CD4-positive, alpha-beta T cell (primary cell): ENCODE measurements around the gene ACOD1. TPM values are rescaled to one million over a fixed set of nuclear protein-coding genes. Genes with fewer than 3 reads are reported as not detected.
A peak's percentile ranks its signal among the peaks of the same experiment; 100 is the strongest.

ENCODE experiments used
- ATAC-seq: fragments of 200-7000 bp; cut with Tn5 transposase; one replicate; pipeline ENCODE4 v1.10.0; 2022; ENCODE audit warnings: mild to moderate bottlenecking; ENCODE audit not compliant: poor library complexity
- CTCF ChIA-PET: fragments of 350-600 bp; sonication (Branson Sonifier 250); formaldehyde crosslinking; loops from one replicate; lab custom pipeline; 2021; ENCODE audit warnings: antibody characterized with exemption, inconsistent platforms; lab: Charles Lee
- POLR2A ChIA-PET: fragments of 350-600 bp; sonication (Branson Sonifier 250); formaldehyde crosslinking; loops from one replicate; lab custom pipeline; 2021; ENCODE audit warnings: antibody characterized with exemption, inconsistent platforms; lab: Charles Lee
- DNase-seq, 14 experiments: peaks; one replicate each; pipeline ENCODE4 v3.0.0-alpha.2; 2013 to 2020; ENCODE audit warnings: mixed read lengths in 2 of 14
- H3K27ac ChIP-seq, 2 donors: one replicate each; pipeline versions ENCODE4 v1.5.1 to v1.7.0; 2013; ENCODE audit warnings: low read length in 2 of 2, low read depth in 1 of 2, mild to moderate bottlenecking in 1 of 2
- H3K27me3 ChIP-seq, 2 experiments: 1 replicate in 1 of 2; 2 replicates in 1 of 2; pipeline versions ENCODE4 v1.6.1 to v1.7.0; 2013; ENCODE audit warnings: low read length in 2 of 2, control low read depth in 1 of 2, mild to moderate bottlenecking in 1 of 2, moderate library complexity in 1 of 2; ENCODE audit not compliant: insufficient read depth in 2 of 2, control insufficient read depth in 1 of 2
- H3K36me3 ChIP-seq: one replicate; pipeline ENCODE4 v1.6.1; 2013; ENCODE audit warnings: low read length, control low read depth; ENCODE audit not compliant: insufficient read depth
- H3K4me1 ChIP-seq: one replicate; pipeline ENCODE4 v1.6.1; 2013; ENCODE audit warnings: low read length, control low read depth; ENCODE audit not compliant: insufficient read depth
- H3K4me3 ChIP-seq: one replicate; pipeline ENCODE4 v1.5.1; 2013; ENCODE audit warnings: mild to moderate bottlenecking, low read length, moderate library complexity
- H3K9me3 ChIP-seq, 2 experiments: 1 replicate in 1 of 2; 2 replicates in 1 of 2; pipeline versions ENCODE4 v1.6.1 to v1.7.0; 2013; ENCODE audit warnings: low read length in 2 of 2, mild to moderate bottlenecking in 2 of 2, control low read depth in 1 of 2, moderate library complexity in 1 of 2; ENCODE audit not compliant: control insufficient read depth in 1 of 2, insufficient read depth in 1 of 2
- H3K27ac Mint-ChIP-seq: one replicate; pipeline ENCODE4 v1.8.0; 2020; ENCODE audit warnings: mixed read lengths
- H3K27me3 Mint-ChIP-seq: one replicate; pipeline ENCODE4 v1.8.0; 2021; ENCODE audit warnings: mixed read lengths
- H3K36me3 Mint-ChIP-seq: one replicate; pipeline ENCODE4 v1.8.0; 2021; ENCODE audit warnings: low read depth, mixed read lengths
- H3K4me1 Mint-ChIP-seq: one replicate; pipeline ENCODE4 v1.8.0; 2021; ENCODE audit warnings: low read depth, mixed read lengths
- H3K4me3 Mint-ChIP-seq: one replicate; pipeline ENCODE4 v1.8.0; 2020; ENCODE audit warnings: mild to moderate bottlenecking, mixed read lengths
- H3K9me3 Mint-ChIP-seq: one replicate; pipeline ENCODE4 v1.8.0; 2020; ENCODE audit warnings: mixed read lengths
- CTCF ChIP-seq: fragments of 200-600 bp; IDR thresholded peaks from one replicate; pipeline ENCODE4 v1.8.0; 2022; ENCODE audit warnings: antibody characterized with exemption, mild to moderate bottlenecking
- intact Hi-C, 2 experiments: fragments of 100-400 bp; cut with DNase I in 1 of 2; cut with micrococcal nuclease in 1 of 2; formaldehyde crosslinking; loops; one replicate each; pipeline versions ENCODE4 v1.15.1 to v1.9.0; 2023 to 2025; cut with DNase I, micrococcal nuclease
- total RNA-seq, 174 experiments: library from RNA in 2 of 174; stranded (reverse) in 2 of 174; gene quantifications; one replicate each; pipeline ENCODE4 v1.2.3 and lab custom pipeline; 2021 to 2026

The ACOD1 gene
- total RNA-seq, 2 experiments from 2014 or later: not detected

GRCh38 chr13:76982061-76982460 lies 33.8 kb downstream of the ACOD1 start:
- Mint-ChIP-seq H3K4me1 (peaks cover 4% of the 10 kb centered on the region), H3K27ac (no peak overlapping the region), H3K27me3 (peaks cover 35% of the 10 kb centered on the region), H3K4me3 (no peak overlapping the region), H3K9me3 (no peaks in the 10 kb centered on the region), H3K36me3 (no peaks in the 10 kb centered on the region)
- Histone ChIP-seq H3K27me3 (peaks cover 11 to 23% of the 10 kb centered on the region in 2 experiments), H3K4me3 (no peak overlapping the region), H3K9me3 (no peaks in the 10 kb centered on the region), H3K36me3 (no peaks in the 10 kb centered on the region), H3K27ac (no peak overlapping the region), H3K4me1 (peaks cover 16% of the 10 kb centered on the region)
- ATAC-seq (no peak), DNase-seq (no peak)
- ChIA-PET POLR2A (interaction anchor here (2.9 kb wide), 1 partner anchor 10 kb away, joined by 25 read pairs; the partner anchor contains the start of gene CLN5), CTCF (no interaction called here)
- no peak for TF ChIP-seq CTCF
- intact Hi-C loops: loop anchor here (5.0 to 10.0 kb wide), 3 partner anchors 80 to 1107 kb away; no protein-coding TSS in a partner anchor

- Histone ChIP-seq H3K9me3 (no peaks in the 10 kb centered on the region), H3K4me1 (peaks cover 12% of the 10 kb centered on the region), H3K27me3 (peaks cover 8 to 19% of the 10 kb centered on the region in 2 experiments), H3K27ac (no peak overlapping the region), H3K4me3 (no peak overlapping the region), H3K36me3 (no peaks in the 10 kb centered on the region)
- CTCF ChIA-PET: no interaction called here
- no peak overlapping the region for H3K27ac Mint-ChIP-seq
- no peak for ATAC-seq
- intact Hi-C loops: loop anchor here (5.0 to 10.0 kb wide), 3 partner anchors 81 to 1109 kb away; no protein-coding TSS in a partner anchor
- H3K36me3 Mint-ChIP-seq: no peaks in the 10 kb centered on the region
- H3K4me1 Mint-ChIP-seq: peaks cover 4% of the 10 kb centered on the region
- H3K27me3 Mint-ChIP-seq: peaks cover 31% of the 10 kb centered on the region
- no peak overlapping the region for H3K4me3 Mint-ChIP-seq
- POLR2A ChIA-PET: interaction anchor here (1.1 kb wide), 1 partner anchor 98 kb away, joined by 4 read pairs; no protein-coding TSS in a partner anchor
- no peak for DNase-seq
- no peak for TF ChIP-seq CTCF
- no peaks in the 10 kb centered on the region for H3K9me3 Mint-ChIP-seq
Measured at GRCh38 chr13:76983676-76984075, 35.4 kb downstream of the ACOD1 start.

- ATAC-seq (peak; percentile 62), DNase-seq (peak in 13 of 14 experiments; percentile 42 to 93 (median 60))
- Mint-ChIP-seq H3K27ac (peak overlapping the region; percentile 99), H3K4me3 (peak overlapping the region; percentile 97), H3K4me1 (peaks cover 55% of the 10 kb centered on the region), H3K9me3 (no peaks in the 10 kb centered on the region), H3K27me3 (no peaks in the 10 kb centered on the region), H3K36me3 (peaks cover 42% of the 10 kb centered on the region)
- no peak for TF ChIP-seq CTCF
- CTCF ChIA-PET: interaction anchor here (1.2 to 2.5 kb wide), 3 partner anchors 11 to 112 kb away, joined by 3 to 15 read pairs (median 14); partner anchors contain the start of gene FBXL3
- Histone ChIP-seq H3K27ac (peak overlapping the region; percentile 89 to 95), H3K4me1 (peaks cover 30% of the 10 kb centered on the region), H3K9me3 (no peaks in the 10 kb centered on the region), H3K36me3 (peaks cover 6% of the 10 kb centered on the region), H3K27me3 (no peaks in the 10 kb centered on the region), H3K4me3 (peak overlapping the region; percentile 72)
- intact Hi-C loops: loop anchor here (5.0 to 10.0 kb wide), 5 partner anchors 104 to 1447 kb away; partner anchors contain the start of genes KCTD12 (in 2 of the 2), MYCBP2 (in 2 of the 2), SLAIN1 (in 1 of the 2) and UCHL3 (in 1 of the 2)
- POLR2A ChIA-PET: interaction anchor here (0.7 to 5.9 kb wide), 23 partner anchors 9 to 1688 kb away, joined by 3 to 211 read pairs (median 8); partner anchors contain the start of genes COMMD6, FBXL3, KCTD12 and MYCBP2
Measured at GRCh38 chr13:76991432-76991795, 43.1 kb downstream of the ACOD1 start.
